Thyroid gland (tissue), 4 donors: ENCODE measurements around the gene GREB1L.

Experiments used
- CTCF ChIP-seq, 6 experiments: fragments of 200-600 bp in 3 of 6; fragments of 450-650 bp in 3 of 6; sonication (generic) in 3 of 6; IDR thresholded peaks; one replicate each; pipeline ENCODE4 v1.5.1; 2016 to 2019; ENCODE audit warnings: antibody characterized with exemption in 6 of 6, mild to moderate bottlenecking in 2 of 6, inconsistent platforms in 1 of 6, moderate library complexity in 1 of 6
- POLR2A ChIP-seq, 2 donors: fragments of 450-650 bp; IDR thresholded peaks; one replicate each; pipeline ENCODE4 v1.6.1; 2017; ENCODE audit warnings: antibody characterized with exemption in 2 of 2, mild to moderate bottlenecking in 2 of 2, moderate library complexity in 1 of 2

GRCh38 chr18:21313576-21313975 is 71.5 kb downstream of the GREB1L start:
- no peak for TF ChIP-seq POLR2A (IDR thresholded peaks at IDR 0.05)
- TF ChIP-seq CTCF (IDR thresholded peaks at IDR 0.05), result no peak
